GM10248 (cell line): ENCODE results near the gene PRR23A.

ENCODE experiments used
- CTCF ChIA-PET: fragments of 300-600 bp; sonication (Branson Sonifier 250); formaldehyde crosslinking; extraction: SDS; loops from one replicate; lab custom pipeline; 2021; ENCODE audit warnings: antibody characterized with exemption; lab: Yijun Ruan, JAX
- POLR2A ChIA-PET: fragments of 350-650 bp; sonication (Branson Sonifier 250); formaldehyde crosslinking; extraction: SDS; loops from one replicate; lab custom pipeline; 2020; ENCODE audit warnings: antibody characterized with exemption; lab: Yijun Ruan, JAX
- DNase-seq: peaks from one replicate; pipeline ENCODE4 v3.0.0; 2012; ENCODE audit errors: extremely low spot score
- CTCF ChIP-seq: IDR thresholded peaks from 2 replicates; pipeline ENCODE4 v1.5.1; 2012; ENCODE audit warnings: mild to moderate bottlenecking, low read depth; ENCODE audit errors: extremely low read depth, missing control alignments, control extremely low read depth

PRR23A gene

DNA sequence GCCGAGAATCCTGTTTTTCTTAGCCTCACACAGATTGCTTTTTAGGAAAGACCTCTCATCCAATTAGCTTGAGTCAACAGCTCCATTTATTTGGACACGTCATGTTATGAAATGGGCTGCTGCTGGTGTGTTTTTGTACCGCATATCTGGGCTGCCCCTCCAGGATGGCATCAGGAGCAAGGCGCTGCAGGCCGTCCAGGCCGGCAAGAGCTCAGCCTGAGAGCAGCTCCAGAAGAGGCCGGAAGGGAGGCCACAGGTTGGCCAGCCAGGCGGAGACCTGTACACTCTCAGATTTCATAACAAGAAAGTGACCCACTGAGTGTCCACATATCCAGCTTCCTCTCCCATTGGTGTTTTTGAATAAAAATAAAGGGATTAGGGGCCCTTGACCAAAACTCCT lies 30.7 kb downstream of the PRR23A start:
- ChIA-PET POLR2A (no interaction called here), CTCF (no interaction called here)
- no peak for TF ChIP-seq CTCF
- no peak for DNase-seq

- CTCF ChIA-PET = no interaction called here
- TF ChIP-seq CTCF = no peak
- no peak for DNase-seq
- POLR2A ChIA-PET = no interaction called here
Measured at GRCh38 chr3:138974462-138974861, 31.6 kb downstream of the PRR23A start.

GRCh38 chr3:138972941-138973340 lies 33.1 kb downstream of the PRR23A start:
- no peak for TF ChIP-seq CTCF
- ChIA-PET POLR2A (no interaction called here), CTCF (interaction anchor here (0.7 kb wide), 1 partner anchor 57 kb away, joined by 4 read pairs; no protein-coding TSS in a partner anchor)
- no peak for DNase-seq

- ChIA-PET CTCF (interaction anchor here (1.1 to 1.6 kb wide), 2 partner anchors 56 to 339 kb away, joined by 3 read pairs; no protein-coding TSS in a partner anchor), POLR2A (no interaction called here)
- DNase-seq = no peak
- TF ChIP-seq CTCF = no peak
Measured at GRCh38 chr3:138971766-138972320, 34.2 kb downstream of the PRR23A start.

GRCh38 chr3:138964923-138965322 lies 41.1 kb downstream of the PRR23A start:
- ChIA-PET CTCF (interaction anchor here (1.1 kb wide), 1 partner anchor 18 kb away, joined by 3 read pairs; the partner anchor contains the start of genes FOXL2 and FOXL2NB), POLR2A (no interaction called here)
- no peak for TF ChIP-seq CTCF
- DNase-seq = no peak

DNA sequence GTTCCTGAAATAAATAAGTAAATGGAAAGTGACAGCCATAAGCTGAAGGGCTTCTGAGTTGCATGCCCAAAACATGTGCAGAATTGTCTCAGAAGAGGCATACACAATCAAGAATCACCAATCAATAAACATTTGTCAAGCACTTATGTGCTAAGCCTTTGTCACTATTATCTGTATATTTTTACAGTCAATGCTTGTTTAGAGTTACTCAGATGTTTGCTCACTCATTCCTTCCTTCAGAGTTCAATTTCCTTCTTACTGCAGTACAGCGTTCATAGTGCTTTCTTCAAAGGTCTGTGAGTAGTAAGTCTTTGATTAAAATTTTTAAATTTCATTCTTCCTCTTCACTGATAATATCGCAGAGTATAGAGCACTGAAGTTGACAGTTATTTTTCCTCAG lies 41.8 kb downstream of the PRR23A start:
- no peak for DNase-seq
- ChIA-PET CTCF (interaction anchor here (1.1 kb wide), 1 partner anchor 17 kb away, joined by 3 read pairs; the partner anchor contains the start of genes FOXL2 and FOXL2NB), POLR2A (no interaction called here)
- no peak for TF ChIP-seq CTCF
